Mesenteric fat pad (tissue), 1 donor: ENCODE measurements around the gene SGIP1. TPM values are rescaled to one million over a fixed set of nuclear protein-coding genes. Genes with fewer than 3 reads are reported as not detected.

ENCODE experiments used
- DNase-seq: peaks from one replicate; pipeline ENCODE4 v3.0.0-alpha.2; 2020; ENCODE audit warnings: low spot score
- total RNA-seq: library from RNA; stranded (reverse); fragmentation: NEBNext Ultra II Directional; extraction: Animal tissue kit (Norgen Biotek cat#: 25700); gene quantifications from one replicate; pipeline ENCODE4 v1.2.1, GENCODE V29; 2021
- donor health status: DM: yes; HTN: yes; CAD: no.

SGIP1 gene
- total RNA-seq, 1 donor from 2014 or later, result 4.2 TPM

GRCh38 chr1:66605419-66605997 lies 71.6 kb downstream of the SGIP1 start:
- no peak for DNase-seq

GRCh38 chr1:66606362-66607065 lies 72.6 kb downstream of the SGIP1 start:
- DNase-seq, result no peak

- no peak for DNase-seq
These were observed 73.5 kb downstream of the SGIP1 start for GRCh38 chr1:66607458-66607857.

- no peak for DNase-seq
These were observed 79.2 kb downstream of the SGIP1 start for GRCh38 chr1:66613187-66613586.

GRCh38 chr1:66617362-66618184 lies 83.6 kb downstream of the SGIP1 start:
- no peak for DNase-seq

GRCh38 chr1:66618390-66618789 lies 84.4 kb downstream of the SGIP1 start:
- DNase-seq, result no peak

- DNase-seq, result no peak
These were observed 89.9 kb downstream of the SGIP1 start for GRCh38 chr1:66623812-66624211.

GRCh38 chr1:66624412-66625060 lies 90.6 kb downstream of the SGIP1 start:
- DNase-seq, result no peak

- DNase-seq, result no peak
These were observed 92.3 kb downstream of the SGIP1 start for GRCh38 chr1:66626261-66626660.

GRCh38 chr1:66628926-66629325 lies 95.0 kb downstream of the SGIP1 start:
- DNase-seq, result no peak

GRCh38 chr1:66633159-66633558 lies 99.2 kb downstream of the SGIP1 start:
- no peak for DNase-seq

- no peak for DNase-seq
These were observed 103.2 kb downstream of the SGIP1 start for GRCh38 chr1:66637146-66637545.

GRCh38 chr1:66641891-66642473 lies 108.0 kb downstream of the SGIP1 start:
- no peak for DNase-seq

GRCh38 chr1:66642992-66643391 lies 109.0 kb downstream of the SGIP1 start:
- no peak for DNase-seq

- no peak for DNase-seq
These were observed 110.4 kb downstream of the SGIP1 start for GRCh38 chr1:66644331-66644730.

GRCh38 chr1:66648901-66649595 lies 115.1 kb downstream of the SGIP1 start:
- no peak for DNase-seq

- no peak for DNase-seq
These were observed 118.6 kb downstream of the SGIP1 start for GRCh38 chr1:66652556-66652955.

- DNase-seq, result no peak
These were observed 120.7 kb downstream of the SGIP1 start for GRCh38 chr1:66654643-66655042.

GRCh38 chr1:66671455-66671854 lies 137.5 kb downstream of the SGIP1 start:
- no peak for DNase-seq

- no peak for DNase-seq
These were observed 142.8 kb downstream of the SGIP1 start for GRCh38 chr1:66676613-66677298.
